ENCODE results near the gene CTXND2. TPM values are rescaled to one million over a fixed set of nuclear protein-coding genes. Genes with fewer than 3 reads are reported as not detected.

Gene CTXND2
- polyA plus RNA-seq, 3 donors: not detected

DNA sequence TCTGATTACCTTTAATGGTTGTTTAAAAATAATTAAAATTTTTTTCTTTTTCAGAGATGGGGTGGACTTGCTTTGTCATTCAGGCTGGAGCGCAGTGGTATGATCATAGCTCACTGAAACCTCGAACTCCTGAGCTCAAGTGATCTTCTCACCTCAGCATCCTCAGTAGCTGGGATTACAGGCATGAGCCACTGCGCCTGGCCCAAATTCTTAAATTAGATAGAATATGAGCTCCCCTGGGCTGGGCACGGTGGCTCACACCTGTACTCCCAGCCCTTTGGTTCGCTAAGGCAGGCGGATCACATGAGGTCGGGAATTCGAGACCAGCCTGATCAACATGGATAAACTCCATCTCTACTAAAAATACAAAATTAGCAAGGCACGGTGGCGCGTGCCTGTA, 70.7 kb downstream of the CTXND2 start:
- H3K36me3 ChIP-seq (replicated peaks in 1 of 2; ENCODE audit: control insufficient read depth in 1 of 2, insufficient read depth in 2 of 2, low read length in 2 of 2): peaks cover 80 to 98% of the 10 kb centered on the region in 2 donors
- Mint-ChIP-seq H3K36me3 (peaks cover 75 to 93% of the 10 kb centered on the region in 2 donors), H3K27ac (peak overlapping the region in 1 of 7 donors; percentile 45), H3K4me3 (no peak overlapping the region), H3K27me3 (ENCODE audit: low read depth in 3 of 3) (peaks cover 0 to 2% (median 0%) of the 10 kb centered on the region in 3 donors), H3K9me3 (no peaks in the 10 kb centered on the region), H3K4me1 (peaks cover under 1% of the 10 kb centered on the region)
- H3K4me3 ChIP-seq (replicated peaks in 1 of 3; ENCODE audit: low read depth in 2 of 3, low read length in 3 of 3): no peak overlapping the region
- DNase-seq: no peak
- H3K27ac ChIP-seq (ENCODE audit: low read depth in 1 of 2, low read length in 2 of 2): no peak overlapping the region
- H3K4me1 ChIP-seq (ENCODE audit: control insufficient read depth in 1 of 2, insufficient read depth in 2 of 2, low read length in 2 of 2): no peaks in the 10 kb centered on the region
- no peaks in the 10 kb centered on the region for H3K27me3 ChIP-seq (ENCODE audit: control insufficient read depth in 2 of 2, insufficient read depth in 2 of 2, low read length in 2 of 2)
- 93% methylated on average over 3 of the region's 11 CpGs for WGBS (ENCODE audit: insufficient coverage)
- H3K79me2 ChIP-seq (ENCODE audit: insufficient read depth, low read length): no peaks in the 10 kb centered on the region
- no peak overlapping the region for H3K9ac ChIP-seq (ENCODE audit: insufficient read depth, low read length, poor library complexity, severe bottlenecking)
- no peak overlapping the region for H2AFZ ChIP-seq (ENCODE audit: insufficient read depth, low read depth, low read length, poor library complexity, severe bottlenecking)
- intact Hi-C loops (cut with micrococcal nuclease): no loop called here
- H3K9me3 ChIP-seq (replicated peaks in 1 of 2; ENCODE audit: control insufficient read depth in 1 of 2, insufficient read depth in 1 of 2, low read length in 2 of 2): no peaks in the 10 kb centered on the region
- no peak overlapping the region for H3K4me2 ChIP-seq (replicated peaks; ENCODE audit: extremely low read depth, low read length, poor library complexity, severe bottlenecking)
- TF ChIP-seq, protein P1, sequence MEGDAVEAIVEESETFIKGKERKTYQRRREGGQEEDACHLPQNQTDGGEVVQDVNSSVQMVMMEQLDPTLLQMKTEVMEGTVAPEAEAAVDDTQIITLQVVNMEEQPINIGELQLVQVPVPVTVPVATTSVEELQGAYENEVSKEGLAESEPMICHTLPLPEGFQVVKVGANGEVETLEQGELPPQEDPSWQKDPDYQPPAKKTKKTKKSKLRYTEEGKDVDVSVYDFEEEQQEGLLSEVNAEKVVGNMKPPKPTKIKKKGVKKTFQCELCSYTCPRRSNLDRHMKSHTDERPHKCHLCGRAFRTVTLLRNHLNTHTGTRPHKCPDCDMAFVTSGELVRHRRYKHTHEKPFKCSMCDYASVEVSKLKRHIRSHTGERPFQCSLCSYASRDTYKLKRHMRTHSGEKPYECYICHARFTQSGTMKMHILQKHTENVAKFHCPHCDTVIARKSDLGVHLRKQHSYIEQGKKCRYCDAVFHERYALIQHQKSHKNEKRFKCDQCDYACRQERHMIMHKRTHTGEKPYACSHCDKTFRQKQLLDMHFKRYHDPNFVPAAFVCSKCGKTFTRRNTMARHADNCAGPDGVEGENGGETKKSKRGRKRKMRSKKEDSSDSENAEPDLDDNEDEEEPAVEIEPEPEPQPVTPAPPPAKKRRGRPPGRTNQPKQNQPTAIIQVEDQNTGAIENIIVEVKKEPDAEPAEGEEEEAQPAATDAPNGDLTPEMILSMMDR (IDR thresholded peaks at IDR 0.05): no peak
- H4K20me1 ChIP-seq (ENCODE audit: insufficient read depth, low read length): peaks cover 14% of the 10 kb centered on the region

- H3K36me3 ChIP-seq (replicated peaks in 1 of 2; ENCODE audit: control insufficient read depth in 1 of 2, insufficient read depth in 2 of 2, low read length in 2 of 2): peaks cover 86 to 98% of the 10 kb centered on the region in 2 donors
- H3K9me3 ChIP-seq (replicated peaks in 1 of 2; ENCODE audit: control insufficient read depth in 1 of 2, insufficient read depth in 1 of 2, low read length in 2 of 2): no peaks in the 10 kb centered on the region
- no peak overlapping the region for H3K4me3 Mint-ChIP-seq
- H3K27ac ChIP-seq (ENCODE audit: low read depth in 1 of 2, low read length in 2 of 2): no peak overlapping the region
- no peak overlapping the region for H2AFZ ChIP-seq (ENCODE audit: insufficient read depth, low read depth, low read length, poor library complexity, severe bottlenecking)
- no peak overlapping the region for H3K9ac ChIP-seq (ENCODE audit: insufficient read depth, low read length, poor library complexity, severe bottlenecking)
- 100% methylated on average over 2 of the region's 7 CpGs for WGBS (ENCODE audit: insufficient coverage)
- H3K27me3 Mint-ChIP-seq (ENCODE audit: low read depth in 3 of 3): peaks cover 0 to 2% (median 0%) of the 10 kb centered on the region in 3 donors
- intact Hi-C loops (cut with micrococcal nuclease): no loop called here
- peaks cover under 1% of the 10 kb centered on the region for H3K79me2 ChIP-seq (ENCODE audit: insufficient read depth, low read length)
- peaks cover 42% of the 10 kb centered on the region for H4K20me1 ChIP-seq (ENCODE audit: insufficient read depth, low read length)
- H3K4me1 ChIP-seq (ENCODE audit: control insufficient read depth in 1 of 2, insufficient read depth in 2 of 2, low read length in 2 of 2): no peaks in the 10 kb centered on the region
- H3K4me2 ChIP-seq (replicated peaks; ENCODE audit: extremely low read depth, low read length, poor library complexity, severe bottlenecking): no peak overlapping the region
- H3K4me1 Mint-ChIP-seq: peaks cover 2% of the 10 kb centered on the region
- DNase-seq: no peak
- H3K9me3 Mint-ChIP-seq: no peaks in the 10 kb centered on the region
- H3K27ac Mint-ChIP-seq: peak overlapping the region in 6 of 7 donors; percentile 6 to 70 (median 51)
- no peaks in the 10 kb centered on the region for H3K27me3 ChIP-seq (ENCODE audit: control insufficient read depth in 2 of 2, insufficient read depth in 2 of 2, low read length in 2 of 2)
- TF ChIP-seq, protein P1 (IDR thresholded peaks at IDR 0.05): no peak
- peaks cover 79 to 93% of the 10 kb centered on the region in 2 donors for H3K36me3 Mint-ChIP-seq
- H3K4me3 ChIP-seq (replicated peaks in 1 of 3; ENCODE audit: low read depth in 2 of 3, low read length in 3 of 3): no peak overlapping the region
Measured at GRCh38 chr1:150960646-150961045, 73.7 kb downstream of the CTXND2 start.
